ENCODE results near the gene NKIRAS1. TPM values are rescaled to one million over a fixed set of nuclear protein-coding genes. Genes with fewer than 3 reads are reported as not detected.

The NKIRAS1 gene
- total RNA-seq, 4 donors from 2014 or later, result 25.1 to 42.1 (median 34.7) TPM

GRCh38 chr3:23944007-23944783 is 27.4 kb upstream of the NKIRAS1 start:
- H3K4me3 ChIP-seq, result peak overlapping the region; percentile 71 to 81 (median 78)
- DNase-seq, result no peak
- TF ChIP-seq CTCF (IDR thresholded peaks at IDR 0.05 in 4 of 5, conservative IDR thresholded peaks at IDR 0.05 in 1 of 5), result no peak
- no peak for TF ChIP-seq POLR2A (IDR thresholded peaks at IDR 0.05)
- ATAC-seq, result no peak
- intact Hi-C loops (cut with DNase I; ENCODE audit: low total_unique reads), result loop anchor here (2.0 kb wide), 1 partner anchor 55 kb away; no protein-coding TSS in a partner anchor
- no peaks in the 10 kb centered on the region for H3K36me3 ChIP-seq
- H3K27me3 ChIP-seq, result no peaks in the 10 kb centered on the region
- no peaks in the 10 kb centered on the region for H3K9me3 ChIP-seq
- H3K27ac ChIP-seq, result peak overlapping the region; percentile 90 to 97 (median 94)
- H3K4me1 ChIP-seq, result peaks cover 45 to 46% of the 10 kb centered on the region in 2 donors
- in situ Hi-C loops (cut with MboI; ENCODE audit: low sequenced_read_pairs in 4 of 4), result no loop called here

DNA sequence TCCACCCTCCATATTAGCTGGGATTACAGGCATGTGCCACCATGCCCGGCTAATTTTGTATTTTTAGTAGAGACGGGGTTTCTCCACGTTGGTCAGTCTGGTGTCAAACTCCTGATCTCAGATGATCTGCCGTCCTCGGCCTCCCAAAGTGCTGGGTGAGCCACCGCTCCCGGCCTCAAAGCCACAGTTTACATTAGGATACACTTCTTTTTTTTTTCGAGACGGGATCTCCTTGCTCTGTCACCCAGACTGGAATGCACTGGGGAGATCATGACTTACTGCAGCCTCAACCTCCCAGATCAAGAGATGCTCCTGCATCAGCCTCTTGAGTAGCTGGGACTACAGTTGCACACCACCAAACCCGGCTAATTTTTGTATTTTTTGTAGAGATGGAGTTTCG is 25.8 kb upstream of the NKIRAS1 start:
- ATAC-seq (no peak), DNase-seq (no peak)
- in situ Hi-C loops (cut with MboI; ENCODE audit: low sequenced_read_pairs in 4 of 4), result no loop called here
- no peak for TF ChIP-seq CTCF (IDR thresholded peaks at IDR 0.05 in 4 of 5, conservative IDR thresholded peaks at IDR 0.05 in 1 of 5)
- no peak for TF ChIP-seq POLR2A (IDR thresholded peaks at IDR 0.05)
- Histone ChIP-seq H3K27ac (no peak overlapping the region), H3K9me3 (no peaks in the 10 kb centered on the region), H3K4me3 (no peak overlapping the region), H3K4me1 (peaks cover 29 to 31% of the 10 kb centered on the region in 2 donors), H3K27me3 (no peaks in the 10 kb centered on the region), H3K36me3 (no peaks in the 10 kb centered on the region)
- intact Hi-C loops (cut with DNase I; ENCODE audit: low total_unique reads), result no loop called here

DNA sequence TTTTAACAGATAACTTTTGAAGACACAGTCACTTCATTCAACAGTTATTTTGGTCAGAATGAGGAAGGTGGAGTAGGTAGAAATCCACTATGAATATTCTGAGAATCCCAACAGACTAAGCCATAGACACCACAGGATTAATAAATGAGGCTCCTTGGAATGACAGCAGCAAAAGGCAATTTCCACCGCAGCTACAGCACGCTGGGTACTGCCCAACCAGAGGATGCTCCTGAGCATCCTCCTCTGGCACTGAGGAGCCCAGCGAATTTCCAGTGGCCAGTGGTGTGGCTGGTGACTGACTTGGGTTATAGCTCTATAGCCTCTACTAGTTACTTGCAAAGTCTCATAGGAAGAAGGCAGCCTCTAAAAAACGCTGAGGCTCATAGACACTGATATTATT is 24.6 kb upstream of the NKIRAS1 start:
- Histone ChIP-seq H3K36me3 (no peaks in the 10 kb centered on the region), H3K27ac (peak overlapping the region; percentile 58 to 74 (median 66)), H3K9me3 (no peaks in the 10 kb centered on the region), H3K4me1 (peaks cover 18 to 19% of the 10 kb centered on the region in 2 donors), H3K27me3 (no peaks in the 10 kb centered on the region), H3K4me3 (no peak overlapping the region)
- in situ Hi-C loops (cut with MboI; ENCODE audit: low sequenced_read_pairs in 4 of 4), result no loop called here
- DNase-seq (no peak), ATAC-seq (no peak)
- no peak for TF ChIP-seq CTCF (IDR thresholded peaks at IDR 0.05 in 4 of 5, conservative IDR thresholded peaks at IDR 0.05 in 1 of 5)
- intact Hi-C loops (cut with DNase I; ENCODE audit: low total_unique reads), result no loop called here

GRCh38 chr3:23940775-23941174 is 24.0 kb upstream of the NKIRAS1 start:
- ATAC-seq (no peak), DNase-seq (no peak)
- TF ChIP-seq POLR2A (IDR thresholded peaks at IDR 0.05), result no peak
- no peak for TF ChIP-seq CTCF (IDR thresholded peaks at IDR 0.05 in 4 of 5, conservative IDR thresholded peaks at IDR 0.05 in 1 of 5)
- no peaks in the 10 kb centered on the region for H3K36me3 ChIP-seq
- peaks cover 16 to 18% of the 10 kb centered on the region in 2 donors for H3K4me1 ChIP-seq
- peak overlapping the region; percentile 58 to 74 (median 66) for H3K27ac ChIP-seq
- H3K27me3 ChIP-seq, result no peaks in the 10 kb centered on the region
- in situ Hi-C loops (cut with MboI; ENCODE audit: low sequenced_read_pairs in 4 of 4), result no loop called here
- no peak overlapping the region for H3K4me3 ChIP-seq
- intact Hi-C loops (cut with DNase I; ENCODE audit: low total_unique reads), result no loop called here
- H3K9me3 ChIP-seq, result no peaks in the 10 kb centered on the region
